ENCODE measurements around the gene SPATA32.

Gene SPATA32

DNA sequence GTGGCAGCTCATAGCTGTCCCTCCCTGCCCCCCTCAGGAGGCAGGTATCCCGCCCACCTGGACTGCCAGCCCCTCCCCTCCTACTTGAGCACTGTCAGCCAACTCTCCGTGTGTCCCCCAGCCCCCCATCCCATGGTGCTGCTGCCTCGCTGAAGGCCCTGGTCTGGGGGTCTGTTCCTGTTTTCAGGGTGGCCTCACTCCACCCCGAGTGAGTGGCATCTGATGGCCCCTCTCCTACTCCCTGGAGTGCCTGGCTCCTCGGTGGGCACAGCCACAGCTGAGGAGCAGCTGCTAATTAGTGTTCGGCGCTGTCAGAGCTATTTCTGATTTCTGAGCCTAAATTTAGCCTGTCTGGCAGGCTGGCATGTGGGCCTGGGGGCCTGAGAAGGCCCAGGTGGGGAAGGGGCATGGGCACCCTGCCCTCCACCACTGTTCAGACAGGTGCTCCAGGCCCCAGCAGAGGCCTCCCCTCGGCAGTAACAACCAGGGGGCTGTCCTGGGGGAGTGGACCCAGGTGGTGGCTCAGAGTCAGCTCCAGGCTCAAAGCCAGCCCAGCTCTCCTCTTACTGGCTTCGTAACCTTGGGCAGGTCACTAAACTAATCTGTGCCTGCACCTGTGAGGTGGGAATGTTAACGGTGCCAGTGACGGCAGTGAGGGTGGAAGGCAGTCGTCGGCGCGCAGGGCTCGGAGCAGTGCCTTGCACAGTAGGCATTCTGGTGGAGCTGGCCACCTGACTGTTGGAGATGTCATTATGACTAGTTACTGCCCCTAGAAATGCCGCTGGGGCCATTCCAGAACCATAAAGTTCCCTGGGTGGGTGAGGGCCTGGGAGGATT, 33.8 kb downstream of the SPATA32 start:
- DNase-seq, result peak; percentile 39

DNA sequence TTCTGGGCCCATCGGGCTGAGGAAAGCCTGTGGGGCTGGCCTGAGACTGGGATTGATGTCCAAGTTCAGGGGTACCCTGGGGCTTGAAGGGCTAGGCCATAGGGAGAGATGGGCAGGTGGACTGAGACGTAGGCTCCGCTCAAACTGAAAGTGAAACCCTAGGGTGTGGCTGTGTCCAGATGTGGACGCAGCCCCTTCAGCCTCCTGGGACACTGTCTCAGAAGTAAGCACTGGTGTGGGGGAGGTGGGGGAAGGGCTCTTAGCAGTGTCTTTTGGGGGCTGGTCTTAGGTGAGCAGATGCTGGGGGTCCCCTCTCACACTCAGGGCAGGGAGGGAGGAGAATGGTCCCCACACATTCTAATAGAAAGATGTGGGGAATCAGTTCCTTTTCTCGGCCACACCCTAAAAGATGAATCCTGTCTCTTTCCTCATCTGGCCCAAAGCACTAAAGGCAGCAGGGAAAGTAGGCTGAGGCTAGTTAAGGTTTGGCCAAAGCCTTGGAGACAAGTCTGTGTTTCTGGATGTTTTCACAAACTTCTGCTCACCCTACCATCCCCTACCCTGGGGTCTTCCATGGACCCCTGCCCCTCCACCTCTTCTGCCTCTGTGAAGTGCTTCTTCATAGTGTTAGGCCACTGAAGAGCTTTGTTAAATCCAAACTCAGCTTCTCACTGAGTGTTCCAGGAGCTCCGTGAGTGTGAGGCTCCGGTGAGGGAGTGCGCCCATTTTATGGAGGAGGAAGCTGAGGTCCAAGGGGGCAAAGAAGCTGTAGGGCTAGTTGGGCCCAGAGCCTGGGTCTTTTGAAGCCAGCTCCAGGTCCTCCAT, 34.6 kb downstream of the SPATA32 start:
- DNase-seq, result peak; percentile 40

DNA sequence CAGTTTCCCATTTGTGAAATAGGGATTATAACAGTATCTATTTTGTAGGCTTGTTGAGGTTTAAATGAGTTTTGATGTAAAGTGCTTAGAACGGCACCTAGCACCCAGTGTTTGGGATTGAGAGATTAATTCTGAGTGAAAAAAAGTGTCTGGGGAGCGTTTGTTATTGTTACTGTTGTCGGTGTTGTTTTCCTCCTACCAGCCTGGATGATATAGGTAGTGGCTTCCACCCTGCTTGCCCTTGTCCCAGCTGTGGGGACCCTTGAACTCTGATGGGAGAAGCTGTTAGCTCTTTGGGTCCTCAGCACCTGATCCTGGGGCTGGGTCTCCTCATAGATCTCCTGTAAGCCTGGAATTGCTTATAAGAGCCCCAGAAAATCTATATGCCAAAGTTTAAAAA, 35.3 kb downstream of the SPATA32 start:
- DNase-seq, result no peak

DNA sequence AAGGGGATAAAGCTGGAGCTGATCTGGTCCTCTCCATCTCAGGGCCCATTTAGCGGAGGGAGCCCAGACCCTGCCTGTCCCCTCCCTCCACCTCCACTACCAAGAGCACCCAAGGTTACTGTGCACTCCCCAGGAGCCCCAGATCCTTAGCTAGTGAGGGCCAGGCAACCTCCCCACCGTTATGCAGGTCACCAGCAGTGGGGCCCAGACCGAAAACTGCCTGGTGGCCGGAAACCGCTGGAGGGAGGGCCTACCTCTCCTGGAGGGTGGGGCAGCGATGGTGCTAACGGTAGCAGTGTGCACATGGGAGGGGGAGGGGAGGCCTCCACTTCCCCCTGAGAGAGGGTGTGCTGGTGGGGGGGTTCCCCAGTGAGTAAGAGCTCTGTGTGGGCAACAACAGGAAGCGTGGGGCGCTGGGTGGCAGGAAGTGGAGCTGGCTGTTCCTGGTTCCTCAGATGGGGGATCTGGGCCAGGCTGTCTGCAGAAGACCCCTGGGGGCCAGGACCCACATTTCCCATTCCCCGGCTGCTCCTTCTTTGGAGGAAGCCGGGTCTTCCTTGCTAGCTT, 35.8 kb downstream of the SPATA32 start:
- peak; percentile 99 for DNase-seq

DNA sequence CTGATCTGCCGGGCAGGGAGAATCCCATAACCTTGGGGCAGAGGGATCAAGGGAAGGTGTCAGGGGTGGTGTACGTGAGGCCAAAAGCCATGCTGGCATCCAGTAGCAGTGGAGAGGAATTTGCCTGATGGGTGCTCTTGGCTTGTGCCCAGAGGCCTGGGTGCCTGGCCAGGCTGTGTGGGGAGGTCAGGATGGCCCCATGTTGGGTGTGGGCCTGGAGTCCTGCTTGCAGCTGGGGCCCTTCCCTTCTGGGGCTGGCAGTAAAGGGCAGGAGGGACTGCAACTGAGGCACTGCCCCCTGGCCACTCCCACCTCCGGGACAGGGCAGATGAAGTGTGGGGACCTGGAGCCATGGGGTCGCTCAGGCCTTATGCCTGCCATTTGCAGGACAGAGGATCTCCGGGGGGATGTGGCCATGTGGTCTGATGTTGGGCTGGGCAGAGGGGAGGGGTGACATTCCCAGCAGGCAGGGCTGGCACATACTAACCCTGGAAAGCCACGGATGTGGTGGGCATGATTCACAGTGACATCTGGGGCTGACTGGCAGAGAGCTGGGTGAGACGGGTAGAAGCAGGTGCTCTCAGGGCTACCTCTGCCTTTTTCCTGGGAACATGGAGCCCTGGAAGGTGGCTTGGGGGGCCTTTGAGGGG, 36.7 kb downstream of the SPATA32 start:
- peak; percentile 78 for DNase-seq

DNA sequence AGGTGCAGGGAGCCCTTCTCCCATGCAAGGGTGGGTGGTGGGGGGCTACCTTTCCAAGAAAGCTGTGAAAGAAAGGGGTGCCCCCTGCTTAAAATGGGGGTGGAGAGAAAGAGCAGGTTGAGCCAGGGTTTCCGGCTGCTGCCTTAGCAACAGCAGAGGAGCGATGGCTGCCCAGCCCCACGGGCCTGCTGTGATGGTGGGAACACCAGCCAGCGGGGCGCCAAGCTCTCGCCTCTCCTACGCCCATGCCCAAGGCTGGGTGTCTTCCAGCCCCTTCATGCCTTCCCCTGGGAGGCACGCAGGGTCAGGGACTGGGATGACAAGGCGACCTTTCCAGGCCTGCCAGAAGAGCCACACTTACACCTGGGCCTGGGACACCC, 37.2 kb downstream of the SPATA32 start:
- DNase-seq, result peak; percentile 58

DNA sequence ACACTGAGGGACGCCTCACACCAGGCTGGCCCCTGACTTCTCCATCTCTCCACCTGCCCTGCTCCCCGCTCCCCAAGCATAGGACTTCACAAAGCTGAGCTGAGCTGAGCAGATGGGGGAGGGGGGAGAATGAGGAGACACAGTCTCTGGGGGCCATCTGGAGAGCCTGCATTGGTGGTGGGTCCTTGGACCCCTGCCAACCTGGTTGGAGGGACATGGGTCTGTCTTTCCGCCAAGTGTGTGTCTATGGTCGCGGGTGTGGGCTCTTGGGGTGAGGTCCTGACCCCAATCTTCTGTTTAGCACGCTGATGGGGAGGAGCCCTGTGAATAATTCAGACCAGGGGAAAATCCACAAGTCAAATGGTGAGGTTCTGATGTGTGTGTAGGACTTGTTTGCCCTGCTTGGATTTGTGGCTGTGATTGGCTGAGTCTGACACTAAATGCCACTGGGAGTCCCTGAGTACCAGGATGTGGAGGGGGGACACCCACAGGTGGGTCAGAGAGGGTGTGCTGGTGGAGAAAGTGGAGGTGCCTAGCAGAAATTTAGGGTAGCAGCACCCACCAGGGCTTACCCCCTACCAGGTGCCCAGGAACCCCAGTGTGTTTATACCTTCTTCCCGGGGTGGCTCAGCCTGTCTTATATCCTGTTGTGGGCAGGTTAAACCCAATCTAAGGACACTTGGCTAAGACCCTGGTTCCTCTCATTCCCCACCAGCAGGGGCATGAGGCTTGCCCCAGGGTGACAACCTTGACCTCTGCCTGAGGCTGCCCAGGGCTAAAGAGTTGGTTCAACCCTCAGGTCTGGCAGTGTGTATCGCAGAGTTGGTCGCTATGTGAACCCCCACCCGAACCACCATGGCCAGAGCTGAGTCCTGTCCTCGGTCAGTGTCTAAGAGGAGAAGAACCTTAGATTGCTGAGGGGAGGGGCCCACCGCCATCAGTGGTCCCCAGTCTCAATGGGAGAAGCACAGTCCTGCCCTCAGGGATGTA, 38.1 kb downstream of the SPATA32 start:
- peak; percentile 58 for DNase-seq

DNA sequence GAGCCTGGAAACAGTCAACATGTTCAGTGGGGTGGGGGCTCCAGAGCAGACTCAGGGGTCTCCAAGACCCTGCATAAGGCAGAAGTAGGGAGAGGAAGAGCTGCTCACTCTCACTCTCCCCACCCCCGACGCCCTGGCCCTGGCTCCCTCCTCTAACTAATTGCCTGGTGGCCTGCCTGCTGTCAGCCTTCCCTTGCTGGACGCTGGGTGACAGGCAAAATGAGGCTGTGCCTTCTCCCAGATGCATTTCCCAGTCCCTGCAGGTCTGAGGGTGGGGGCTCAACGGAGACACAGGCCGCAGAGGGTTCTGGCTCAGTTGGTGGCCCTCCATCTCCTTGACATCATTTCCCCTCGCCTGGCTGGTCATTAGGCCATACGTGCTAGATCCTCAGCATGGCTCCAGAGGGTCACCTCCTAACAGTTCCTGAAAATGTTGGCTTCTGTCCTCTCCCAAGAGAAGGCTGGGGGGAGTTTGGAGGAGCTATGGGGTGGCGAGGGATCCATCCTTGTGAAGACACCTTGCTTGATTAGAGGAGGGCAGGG, 38.8 kb downstream of the SPATA32 start:
- no peak for DNase-seq

DNA sequence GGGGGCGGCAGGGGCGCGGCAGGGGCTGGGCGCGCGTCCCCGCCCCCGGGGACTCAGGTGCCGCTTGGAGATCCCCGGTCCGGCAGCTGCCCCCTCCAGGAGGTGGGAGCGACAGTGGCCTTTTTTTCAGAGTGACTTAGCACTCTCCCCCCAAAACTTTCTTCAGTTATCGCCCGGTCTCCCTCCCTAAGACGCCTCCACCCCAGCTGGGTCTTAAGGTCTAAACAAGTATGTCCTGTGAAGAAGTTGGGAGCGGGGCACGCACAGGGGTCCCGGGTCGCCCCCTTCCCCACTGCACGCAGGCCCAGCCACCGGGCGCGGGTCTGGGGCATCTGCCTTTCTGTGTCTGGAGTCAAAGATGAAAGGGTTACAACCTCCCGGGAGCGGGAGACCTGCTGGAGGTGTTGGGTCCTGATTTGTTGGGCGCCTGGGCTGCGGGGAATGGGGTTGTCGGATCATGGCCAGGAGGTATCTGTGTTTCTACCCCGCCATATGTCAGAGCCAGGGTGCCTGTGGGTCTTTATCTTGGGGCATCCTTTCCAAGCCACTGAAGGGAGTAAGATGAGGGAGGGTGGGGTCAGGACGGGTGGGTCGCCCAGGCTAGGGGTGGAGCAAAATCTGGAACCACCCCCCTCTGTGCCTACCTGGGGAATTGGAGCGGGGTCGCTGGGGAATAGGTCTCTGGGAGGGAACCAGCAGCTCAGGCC, 39.5 kb downstream of the SPATA32 start:
- peak; percentile 82 for DNase-seq

DNA sequence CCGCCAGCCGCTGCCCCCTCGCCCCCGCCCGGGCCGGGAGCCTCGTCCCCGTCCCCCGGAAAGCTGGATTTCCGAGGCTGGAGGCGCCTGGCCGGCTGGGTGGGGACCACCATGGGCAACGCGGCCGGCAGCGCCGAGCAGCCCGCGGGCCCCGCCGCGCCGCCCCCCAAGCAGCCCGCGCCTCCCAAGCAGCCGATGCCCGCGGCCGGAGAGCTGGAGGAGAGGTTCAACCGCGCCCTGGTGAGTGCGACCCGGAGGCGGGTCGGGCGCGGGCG, 39.9 kb downstream of the SPATA32 start:
- no peak for DNase-seq

DNA sequence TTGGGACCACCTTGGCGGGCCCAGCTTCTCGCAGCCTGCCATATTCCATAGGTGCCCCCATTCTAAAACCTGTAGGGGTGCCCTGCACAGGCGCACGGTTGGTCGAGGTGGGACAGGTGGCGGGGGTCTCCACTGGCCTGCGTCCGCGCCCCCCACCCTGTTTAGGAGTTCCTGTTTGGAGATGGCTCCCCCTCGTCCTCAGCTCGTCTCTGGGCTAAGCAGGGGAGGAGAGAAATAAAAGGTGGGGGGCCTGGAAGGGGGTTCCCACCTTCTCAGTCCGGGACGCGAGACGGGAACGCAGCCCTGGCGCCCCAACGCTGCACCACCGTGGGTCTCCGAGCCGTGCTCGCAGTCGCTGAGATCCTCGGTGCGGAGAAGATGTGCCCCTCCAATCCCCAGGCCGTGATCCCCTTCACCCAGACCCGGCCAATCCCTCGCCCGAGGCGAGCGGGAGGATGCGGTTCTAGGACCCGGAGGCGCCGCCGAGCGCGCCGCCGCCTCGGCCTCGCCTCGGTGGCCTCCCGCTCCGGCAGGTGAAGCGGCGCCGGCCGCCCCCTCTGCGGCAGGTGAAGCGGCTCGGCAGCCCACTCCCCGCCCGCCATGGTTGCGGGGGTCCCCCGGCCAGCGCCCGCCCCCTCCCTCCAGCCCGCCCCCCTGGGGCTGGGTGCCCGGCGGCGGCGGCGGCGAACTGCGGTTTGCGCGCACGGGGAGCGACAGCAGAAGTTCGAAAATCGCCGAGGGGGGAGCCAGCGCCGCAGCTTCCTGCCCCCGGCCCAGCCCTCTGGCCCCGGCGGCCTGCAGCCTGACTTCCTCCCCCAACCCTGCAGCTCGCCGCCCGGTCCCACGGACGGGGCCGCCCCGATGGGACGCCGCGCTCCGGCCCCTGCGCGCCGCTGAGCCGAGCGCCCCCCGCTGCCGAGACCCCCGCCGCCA, 40.5 kb downstream of the SPATA32 start, which contains the start of gene FMNL1:
TSS of gene FMNL1 (plus strand) at position 805 of the 933 bp plus-strand sequence. CDS start 240 bp downstream, outside the sequence.
- peak; percentile 79 for DNase-seq

DNA sequence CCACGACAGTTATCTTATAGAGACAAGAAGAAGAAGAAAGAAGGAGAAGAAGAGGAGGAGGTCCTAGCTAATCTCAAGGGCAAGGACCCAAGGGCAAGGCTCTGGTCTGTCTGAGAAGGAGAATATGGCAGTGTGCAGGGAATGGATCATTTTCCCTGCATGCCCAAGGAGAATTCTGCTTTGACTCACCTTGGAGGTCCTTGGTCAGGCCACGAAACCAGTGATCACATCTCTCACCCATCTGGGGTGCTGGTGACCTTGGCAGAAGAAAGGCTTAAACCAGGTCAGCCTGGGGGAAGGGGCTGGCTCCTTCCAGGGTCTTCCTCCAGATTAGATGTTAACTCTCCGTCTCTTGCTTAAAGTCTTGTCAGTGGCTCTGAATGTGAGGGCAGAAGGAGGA, 41.8 kb downstream of the SPATA32 start:
- DNase-seq, result no peak

DNA sequence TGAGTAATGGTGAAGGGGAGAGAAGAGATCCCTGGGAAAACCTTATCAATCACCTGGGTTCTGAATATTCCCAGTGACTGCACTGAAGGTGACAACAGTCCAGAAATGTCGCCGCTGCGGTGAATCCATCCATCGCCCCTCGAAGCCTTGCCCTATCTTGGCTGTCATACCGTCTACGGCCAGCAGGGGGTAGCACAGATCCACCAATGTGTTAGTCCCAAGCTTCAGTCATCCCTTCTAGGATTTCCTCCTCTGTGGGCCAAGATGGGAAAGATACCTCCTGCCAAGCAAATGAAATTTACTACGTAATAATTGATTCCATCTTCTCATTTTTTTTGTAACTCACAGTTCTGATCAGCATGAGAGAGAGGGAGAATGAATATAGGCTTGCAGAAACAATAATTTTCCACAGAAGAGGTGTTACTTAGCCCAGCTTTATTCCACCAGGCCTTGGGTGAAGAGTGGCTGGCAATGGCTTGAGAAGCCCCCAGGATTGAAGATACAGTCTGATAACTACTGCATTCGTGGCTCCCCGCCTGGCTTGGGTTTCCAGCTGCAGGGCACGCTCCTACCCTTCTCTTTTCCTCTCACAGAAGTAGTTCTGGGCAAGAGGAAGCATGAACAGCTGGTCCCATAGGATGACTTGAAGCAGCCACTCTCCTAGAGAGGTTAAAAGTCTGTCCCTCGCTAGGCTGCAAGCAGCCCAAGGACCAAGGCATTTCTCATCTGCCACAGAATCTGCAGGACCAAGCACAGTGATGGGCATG, 42.8 kb downstream of the SPATA32 start:
- DNase-seq, result peak; percentile 88
